Right lobe of liver (tissue), 6 donors: ENCODE data around the gene COIL. TPM values are rescaled to one million over a fixed set of nuclear protein-coding genes. Genes with fewer than 3 reads are reported as not detected.

Experiments
- ATAC-seq, 4 donors: fragments of 200-7000 bp; cut with Tn5 transposase; one replicate each; pipeline ENCODE4 v1.9.1; 2020; ENCODE audit warnings: mild to moderate bottlenecking in 4 of 4, moderate library complexity in 4 of 4
- DNase-seq, 3 donors: peaks; one replicate each; pipeline ENCODE4 v3.0.0-alpha.2; 2020
- H3K27ac ChIP-seq, 3 donors: fragments of 200-600 bp; one replicate each; pipeline ENCODE4 v1.8.0; 2022
- H3K27me3 ChIP-seq, 2 donors: fragments of 200-600 bp; one replicate each; pipeline ENCODE4 v1.8.0; 2022
- H3K36me3 ChIP-seq, 4 donors: fragments of 200-600 bp; sonication (generic) in 1 of 4; one replicate each; pipeline versions ENCODE4 v1.5.1 to v1.8.0; 2017 to 2022; ENCODE audit warnings: control low read depth in 1 of 4
- H3K4me1 ChIP-seq, 4 donors: fragments of 200-600 bp; sonication (generic) in 1 of 4; one replicate each; pipeline versions ENCODE4 v1.5.1 to v1.8.0; 2017 to 2022; ENCODE audit warnings: control low read depth in 1 of 4
- H3K4me3 ChIP-seq, 3 donors: fragments of 200-600 bp; one replicate each; pipeline ENCODE4 v1.8.0; 2022
- H3K9me3 ChIP-seq, 4 donors: fragments of 200-600 bp; sonication (generic) in 1 of 4; one replicate each; pipeline versions ENCODE4 v1.5.1 to v1.8.0; 2017 to 2022; ENCODE audit warnings: control low read depth in 1 of 4
- POLR2A ChIP-seq: fragments of 450-650 bp; IDR thresholded peaks from one replicate; pipeline ENCODE4 v1.6.1; 2017; ENCODE audit warnings: antibody characterized with exemption, mild to moderate bottlenecking
- WGBS: methylation state at CpG from one replicate; pipeline ENCODE4 v1.1.6; 2018; ENCODE audit warnings: low coverage, low lambda C conversion rate; ENCODE audit not compliant: insufficient coverage; ENCODE audit errors: missing lambda C conversion rate; 5-methylcytosine and 5-hydroxymethylcytosine counted together
- intact Hi-C, 2 donors: fragments of 100-400 bp; cut with DNase I; formaldehyde crosslinking; loops; one replicate each; pipeline versions ENCODE4 v1.11.2 to v1.14.1; 2022
- total RNA-seq, 6 experiments: library from RNA; depleted of rRNA in 2 of 6; stranded (reverse); fragments of >200 nt in 2 of 6; fragmentation: NEBNext Ultra II Directional in 3 of 6; extraction: Animal tissue kit (Norgen Biotek cat#: 25700) in 3 of 6; gene quantifications; one replicate each; pipeline versions ENCODE4 v1.1.0 to v1.2.4, GENCODE V29; 2016 to 2023
- TF ChIP-seq, protein P1 (sequence below), 4 donors: fragments of 200-600 bp in 3 of 4; fragments of 450-650 bp in 1 of 4; IDR thresholded peaks; one replicate each; pipeline versions ENCODE4 v1.5.1 to v1.8.0; 2016 to 2022; ENCODE audit warnings: antibody characterized with exemption in 4 of 4, mild to moderate bottlenecking in 2 of 4
- donor health status: DM: no; HTN: yes; CAD: no.
- donor health status: DM: no; HTN: no; CAD: no.
- donor health status: DM: no; HTN: no; CAD: no.
- donor health status: DM: no; HTN: yes; CAD: no.
- donor health status: DM: no; HTN: yes; CAD: no.

COIL gene
- total RNA-seq, 6 experiments from 2014 or later, result 5.5 to 7.1 (median 6.5) TPM

DNA sequence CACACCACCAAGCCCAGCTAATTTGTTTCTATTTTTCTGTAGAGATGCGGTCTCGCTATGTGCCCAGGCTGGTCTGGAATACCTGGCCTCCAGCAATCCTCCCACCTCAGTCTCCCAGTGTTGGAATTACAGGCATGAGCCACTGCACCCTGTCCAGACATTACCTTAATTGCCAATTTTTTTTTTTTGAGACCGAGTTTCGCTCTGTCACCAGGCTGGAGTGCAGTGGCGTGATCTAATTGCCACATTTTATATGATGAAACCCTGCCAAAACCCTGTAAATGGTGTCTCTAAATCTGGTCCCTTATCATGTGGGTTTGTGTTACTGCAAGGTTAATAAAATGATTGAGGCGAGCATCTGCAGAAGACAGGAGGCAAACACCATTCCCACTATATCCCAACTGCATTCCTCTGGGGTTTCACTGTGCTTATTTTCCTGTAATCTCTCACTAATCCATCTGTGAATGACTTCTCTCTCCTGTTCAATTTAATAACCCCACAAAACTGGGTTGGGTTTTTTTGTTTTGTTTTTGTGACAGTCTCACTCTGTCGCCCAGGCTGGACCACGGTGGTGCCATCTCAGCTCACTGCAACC is 27.6 kb downstream of the COIL start:
- H3K36me3 ChIP-seq, result peaks cover 0 to 9% (median 0%) of the 10 kb centered on the region in 4 donors
- ATAC-seq (no peak), DNase-seq (no peak)
- no peak overlapping the region for H3K4me3 ChIP-seq
- no peaks in the 10 kb centered on the region for H3K27me3 ChIP-seq
- intact Hi-C loops, result no loop called here
- TF ChIP-seq, protein P1, sequence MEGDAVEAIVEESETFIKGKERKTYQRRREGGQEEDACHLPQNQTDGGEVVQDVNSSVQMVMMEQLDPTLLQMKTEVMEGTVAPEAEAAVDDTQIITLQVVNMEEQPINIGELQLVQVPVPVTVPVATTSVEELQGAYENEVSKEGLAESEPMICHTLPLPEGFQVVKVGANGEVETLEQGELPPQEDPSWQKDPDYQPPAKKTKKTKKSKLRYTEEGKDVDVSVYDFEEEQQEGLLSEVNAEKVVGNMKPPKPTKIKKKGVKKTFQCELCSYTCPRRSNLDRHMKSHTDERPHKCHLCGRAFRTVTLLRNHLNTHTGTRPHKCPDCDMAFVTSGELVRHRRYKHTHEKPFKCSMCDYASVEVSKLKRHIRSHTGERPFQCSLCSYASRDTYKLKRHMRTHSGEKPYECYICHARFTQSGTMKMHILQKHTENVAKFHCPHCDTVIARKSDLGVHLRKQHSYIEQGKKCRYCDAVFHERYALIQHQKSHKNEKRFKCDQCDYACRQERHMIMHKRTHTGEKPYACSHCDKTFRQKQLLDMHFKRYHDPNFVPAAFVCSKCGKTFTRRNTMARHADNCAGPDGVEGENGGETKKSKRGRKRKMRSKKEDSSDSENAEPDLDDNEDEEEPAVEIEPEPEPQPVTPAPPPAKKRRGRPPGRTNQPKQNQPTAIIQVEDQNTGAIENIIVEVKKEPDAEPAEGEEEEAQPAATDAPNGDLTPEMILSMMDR (IDR thresholded peaks at IDR 0.05), result no peak
- no peak for TF ChIP-seq POLR2A
- no peak overlapping the region for H3K27ac ChIP-seq
- H3K4me1 ChIP-seq, result peaks cover 0 to 9% (median 0%) of the 10 kb centered on the region in 4 donors
- 97% methylated on average over 6 of the region's 8 CpGs for WGBS
- no peaks in the 10 kb centered on the region for H3K9me3 ChIP-seq

DNA sequence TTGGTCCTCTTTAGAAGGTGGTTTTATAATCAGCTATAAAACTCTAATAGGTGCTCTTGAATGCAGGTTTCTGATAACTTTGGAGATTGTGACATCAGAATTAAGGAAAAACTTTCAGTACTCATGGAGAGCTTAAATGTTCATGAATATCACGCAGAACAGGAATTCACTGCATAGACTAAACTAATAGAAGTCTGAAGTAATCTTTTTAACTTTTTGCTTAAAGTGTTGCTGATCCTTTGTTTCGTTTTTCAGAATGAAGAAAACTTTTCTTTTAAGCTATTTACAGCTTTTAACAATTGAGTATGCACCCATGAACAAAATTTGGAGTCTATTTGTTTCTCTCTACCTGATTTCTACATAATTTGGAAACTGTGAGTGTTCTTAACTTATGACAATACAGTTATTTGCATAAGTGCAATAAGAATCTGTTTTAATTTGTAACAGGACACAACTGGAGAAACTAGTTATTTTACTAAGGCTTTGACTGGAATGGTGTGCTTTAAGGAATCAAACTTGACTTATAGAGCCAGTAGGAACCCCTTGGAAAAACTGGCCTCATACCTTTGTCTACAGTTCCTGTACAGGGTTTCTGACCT is 30.0 kb downstream of the COIL start:
- WGBS, result 97% methylated on average over 2 of the region's 2 CpGs
- peaks cover 0 to 14% (median 5%) of the 10 kb centered on the region in 4 donors for H3K4me1 ChIP-seq
- H3K36me3 ChIP-seq, result no peaks in the 10 kb centered on the region
- no peak overlapping the region for H3K27ac ChIP-seq
- no peaks in the 10 kb centered on the region for H3K9me3 ChIP-seq
- TF ChIP-seq, protein P1 (IDR thresholded peaks at IDR 0.05), result no peak
- no peak for TF ChIP-seq POLR2A
- no peaks in the 10 kb centered on the region for H3K27me3 ChIP-seq
- DNase-seq, result no peak
- ATAC-seq, result no peak
- no peak overlapping the region for H3K4me3 ChIP-seq
- intact Hi-C loops, result no loop called here

DNA sequence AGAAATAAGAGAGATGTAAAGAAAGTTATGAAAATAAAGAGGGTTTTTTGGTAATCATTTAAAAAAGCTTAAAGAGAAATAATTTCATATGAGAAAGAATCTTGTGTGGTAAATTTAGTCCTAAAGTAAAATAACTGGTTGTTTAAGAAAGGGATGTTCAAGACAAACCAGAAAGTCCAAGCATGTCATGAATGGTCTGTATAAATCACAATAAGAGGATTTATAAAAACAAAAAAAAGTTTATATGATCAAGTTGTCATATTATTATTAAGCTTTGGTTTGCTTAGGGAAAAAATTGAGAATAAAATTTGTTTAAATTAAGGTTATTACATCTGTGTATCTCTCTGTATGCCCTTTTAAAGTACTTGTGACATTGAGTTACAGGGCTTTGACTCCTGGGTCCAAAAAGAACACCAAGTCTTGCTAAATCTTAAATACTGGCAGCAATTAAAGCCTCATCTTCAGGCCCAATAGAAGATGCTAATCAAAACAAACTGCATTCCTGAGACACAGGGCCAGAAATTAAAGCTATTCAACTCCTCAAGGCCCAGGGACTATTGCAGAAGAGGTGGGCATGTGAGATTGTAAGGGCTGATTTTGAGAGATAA is 31.4 kb downstream of the COIL start:
- Histone ChIP-seq H3K4me1 (peaks cover 0 to 14% (median 5%) of the 10 kb centered on the region in 4 donors), H3K9me3 (no peaks in the 10 kb centered on the region), H3K36me3 (no peaks in the 10 kb centered on the region), H3K27ac (no peak overlapping the region), H3K27me3 (no peaks in the 10 kb centered on the region), H3K4me3 (no peak overlapping the region)
- ATAC-seq (no peak), DNase-seq (no peak)
- TF ChIP-seq POLR2A, result no peak
- TF ChIP-seq, protein P1 (IDR thresholded peaks at IDR 0.05), result no peak
- intact Hi-C loops, result no loop called here

DNA sequence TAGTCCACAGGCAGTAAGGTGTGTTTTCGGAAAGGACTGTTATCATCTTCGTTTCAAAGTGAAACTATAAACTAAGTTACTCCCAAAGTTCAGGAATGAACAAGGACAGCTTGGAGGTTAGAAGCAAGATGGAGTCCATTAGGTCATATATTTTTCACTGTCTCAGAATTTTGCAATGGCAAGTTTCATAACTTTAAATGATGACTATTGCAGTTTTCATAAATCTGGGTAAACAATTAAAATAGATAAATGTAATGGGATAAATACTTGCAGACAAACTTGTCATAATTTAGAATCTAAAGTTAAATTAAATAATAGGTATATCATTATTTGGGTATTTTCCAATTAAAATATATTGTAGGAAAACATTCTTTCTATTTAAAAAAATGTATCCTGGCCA is 32.3 kb downstream of the COIL start:
- no peak for ATAC-seq
- 93% methylated on average over 2 of the region's 2 CpGs for WGBS
- H3K9me3 ChIP-seq, result no peaks in the 10 kb centered on the region
- no peaks in the 10 kb centered on the region for H3K36me3 ChIP-seq
- TF ChIP-seq, protein P1 (IDR thresholded peaks at IDR 0.05), result no peak
- no peak for TF ChIP-seq POLR2A
- intact Hi-C loops, result no loop called here
- H3K27me3 ChIP-seq, result no peaks in the 10 kb centered on the region
- H3K4me1 ChIP-seq, result peaks cover 0 to 14% (median 5%) of the 10 kb centered on the region in 4 donors
- no peak for DNase-seq
- no peak overlapping the region for H3K27ac ChIP-seq
- no peak overlapping the region for H3K4me3 ChIP-seq
